CD4-positive, alpha-beta T cell treated with Interleukin-15 for 4 hours (primary cell): ENCODE data around the gene OR1E2.
"Not testable (repeated sequence)": the region's sequence is repeated elsewhere in the genome, so short reads cannot be mapped to it uniquely, and the experiment has no call there.

ENCODE experiments used
- DNase-seq: peaks from one replicate; pipeline ENCODE4 v3.0.0-alpha.2; 2020; ENCODE audit warnings: low spot score

The OR1E2 gene, protein sequence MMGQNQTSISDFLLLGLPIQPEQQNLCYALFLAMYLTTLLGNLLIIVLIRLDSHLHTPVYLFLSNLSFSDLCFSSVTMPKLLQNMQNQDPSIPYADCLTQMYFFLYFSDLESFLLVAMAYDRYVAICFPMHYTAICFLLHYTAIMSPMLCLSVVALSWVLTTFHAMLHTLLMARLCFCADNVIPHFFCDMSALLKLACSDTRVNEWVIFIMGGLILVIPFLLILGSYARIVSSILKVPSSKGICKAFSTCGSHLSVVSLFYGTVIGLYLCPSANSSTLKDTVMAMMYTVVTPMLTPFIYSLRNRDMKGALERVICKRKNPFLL

DNA sequence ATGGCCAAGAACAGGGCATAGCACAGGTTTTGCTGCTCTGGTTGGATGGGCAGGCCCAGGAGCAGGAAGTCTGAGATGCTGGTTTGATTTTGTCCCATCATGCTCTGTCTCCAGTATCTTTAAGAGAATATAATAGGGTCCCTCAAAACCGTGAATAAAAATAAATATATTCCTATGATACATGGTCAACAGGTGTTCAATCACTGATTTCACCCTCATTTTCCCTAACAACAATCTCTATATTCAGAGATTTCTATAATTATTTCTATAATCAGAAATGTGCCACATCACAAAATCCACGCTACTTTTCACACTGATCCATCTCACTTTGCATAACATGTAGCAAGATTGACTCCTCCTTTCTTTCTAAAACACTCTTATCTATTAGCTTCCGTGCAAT, at the start of gene OR1E2:
OR1E2 (minus strand) TSS at position 101 of the 400 bp plus-strand sequence; CDS start at position 101, 0 bp downstream.
- DNase-seq, result no peak

DNA sequence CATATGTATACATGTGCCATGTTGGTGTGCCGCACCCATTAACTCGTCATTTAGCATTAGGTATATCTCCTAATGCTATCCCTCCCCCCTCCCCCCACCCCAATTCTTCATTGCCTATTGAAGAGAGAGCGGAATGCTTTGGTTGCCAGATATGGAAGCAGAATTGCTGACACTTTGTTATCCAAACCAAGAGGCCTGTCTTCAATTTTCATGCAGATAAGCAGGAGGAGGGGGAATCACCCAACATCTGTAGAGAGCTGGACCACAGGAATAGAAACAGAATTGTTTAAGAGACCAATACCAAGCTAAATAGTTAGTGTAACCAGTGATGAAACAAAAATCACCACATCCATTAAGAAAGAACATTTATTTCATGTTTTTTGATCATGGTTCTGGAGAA, 49.2 kb upstream of the OR1E2 start:
- DNase-seq, result no peak

DNA sequence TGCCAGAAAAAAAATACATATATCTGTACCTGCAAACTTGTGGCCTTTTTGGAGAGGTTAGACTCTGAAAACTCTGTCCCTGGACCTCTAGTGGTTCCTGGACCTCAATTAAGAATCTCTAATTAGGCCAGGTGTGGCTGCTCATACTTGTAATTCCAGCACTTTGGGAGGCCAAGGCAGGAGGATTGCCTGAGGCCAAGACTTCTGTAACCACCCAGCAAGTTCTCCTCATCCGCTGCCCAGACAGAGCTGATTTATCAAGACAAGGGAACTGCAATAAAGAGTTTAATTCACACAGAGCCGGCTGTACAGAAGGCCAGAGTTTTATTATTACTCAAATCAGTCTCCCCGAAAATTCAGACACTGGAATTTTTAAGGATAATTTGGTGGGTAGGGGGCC, 46.3 kb upstream of the OR1E2 start:
- DNase-seq, result no peak

DNA sequence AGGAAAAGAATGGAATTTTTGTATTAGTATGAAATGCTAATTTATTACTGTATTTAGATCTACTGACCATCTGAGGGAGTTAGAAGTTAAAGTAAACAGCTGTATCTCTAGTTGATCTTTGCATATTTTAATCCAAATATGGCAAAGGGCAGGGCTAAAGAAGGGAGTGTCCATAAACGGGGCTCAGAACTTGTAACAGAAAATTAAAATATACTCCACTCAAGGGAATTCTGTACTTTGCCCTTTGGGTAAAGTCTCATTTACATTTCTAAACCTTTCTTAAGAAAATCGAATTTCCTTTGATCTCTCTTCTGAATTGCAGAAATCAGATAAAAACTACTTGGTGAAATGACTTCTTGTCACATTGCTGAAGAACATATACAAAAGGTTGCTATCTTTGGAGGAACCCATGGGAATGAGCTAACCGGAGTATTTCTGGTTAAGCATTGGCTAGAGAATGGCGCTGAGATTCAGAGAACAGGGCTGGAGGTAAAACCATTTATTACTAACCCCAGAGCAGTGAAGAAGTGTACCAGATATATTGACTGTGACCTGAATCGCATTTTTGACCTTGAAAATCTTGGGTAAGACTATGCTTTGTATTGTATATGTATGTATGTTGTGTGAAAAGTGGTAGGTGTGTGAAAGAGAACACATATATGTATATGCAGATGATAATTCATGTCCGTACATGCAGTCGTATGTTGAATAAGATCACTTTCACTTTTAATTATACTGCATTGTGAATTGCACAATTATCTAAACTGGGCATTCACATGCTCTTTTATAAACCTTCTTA, 42.4 kb upstream of the OR1E2 start, which contains the start of gene ASPA:
ASPA (plus strand) TSS at position 186 of the 799 bp plus-strand sequence; CDS start at position 349, 163 bp downstream.
- DNase-seq, result no peak

DNA sequence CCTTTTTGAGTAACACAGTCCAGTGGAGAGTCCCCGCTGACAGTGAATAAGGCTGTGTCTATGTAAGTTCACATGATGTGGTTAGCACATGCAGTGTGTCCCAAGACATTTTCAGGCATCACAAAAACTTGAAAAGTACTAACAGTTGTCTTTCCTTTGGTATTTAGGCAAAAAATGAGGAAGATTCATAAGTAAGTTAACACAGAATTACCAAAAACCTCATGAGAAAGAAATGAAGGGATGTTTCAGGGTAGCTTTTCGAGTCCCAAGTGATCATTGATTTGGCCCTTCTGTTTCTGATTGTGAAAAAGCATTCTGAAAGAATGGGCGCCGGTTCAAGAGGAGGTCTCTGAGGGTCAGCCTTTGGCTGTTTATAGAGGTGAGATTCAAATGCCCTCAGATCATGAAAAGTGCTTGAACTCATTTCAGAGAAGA, 41.6 kb upstream of the OR1E2 start:
- no peak for DNase-seq

DNA sequence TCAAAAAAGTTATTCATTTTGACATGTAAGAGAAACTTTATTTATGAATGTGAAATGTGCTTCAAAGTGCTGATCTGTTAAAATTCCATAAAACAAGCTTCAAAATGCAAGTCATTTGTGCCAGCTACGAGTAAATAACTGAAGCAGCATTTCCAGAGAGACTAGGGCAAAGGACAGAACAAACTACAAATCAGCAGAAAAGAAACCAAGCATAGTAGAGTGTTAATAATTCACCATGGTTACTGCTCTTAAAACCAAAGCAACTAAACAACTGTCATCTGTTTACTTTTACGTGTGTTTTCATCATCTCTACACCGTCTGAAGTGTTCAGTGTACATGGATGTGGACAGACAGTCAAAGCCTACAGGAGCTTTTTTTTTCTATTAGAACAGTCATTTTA, 40.6 kb upstream of the OR1E2 start:
- no peak for DNase-seq

DNA sequence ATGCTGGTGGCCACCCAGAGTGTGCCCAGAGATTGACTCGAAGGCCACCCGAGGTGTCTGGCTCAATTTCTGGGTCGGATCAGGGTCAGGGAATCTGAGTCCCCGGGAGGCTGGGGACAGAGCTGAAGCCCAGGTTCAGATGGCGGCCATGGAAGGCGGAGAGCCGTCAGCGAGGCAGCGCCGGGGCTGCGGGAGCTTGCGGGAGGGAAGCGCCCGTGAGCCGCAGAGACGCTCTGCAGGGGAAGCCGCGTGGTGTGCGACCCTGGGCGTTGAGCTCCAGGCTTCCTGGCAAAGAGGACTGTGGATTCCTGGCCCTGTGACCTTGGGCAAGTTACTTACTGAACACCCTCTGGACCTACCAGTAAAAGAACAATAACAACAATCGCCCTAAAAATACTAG, 38.5 kb upstream of the OR1E2 start:
- no peak for DNase-seq

DNA sequence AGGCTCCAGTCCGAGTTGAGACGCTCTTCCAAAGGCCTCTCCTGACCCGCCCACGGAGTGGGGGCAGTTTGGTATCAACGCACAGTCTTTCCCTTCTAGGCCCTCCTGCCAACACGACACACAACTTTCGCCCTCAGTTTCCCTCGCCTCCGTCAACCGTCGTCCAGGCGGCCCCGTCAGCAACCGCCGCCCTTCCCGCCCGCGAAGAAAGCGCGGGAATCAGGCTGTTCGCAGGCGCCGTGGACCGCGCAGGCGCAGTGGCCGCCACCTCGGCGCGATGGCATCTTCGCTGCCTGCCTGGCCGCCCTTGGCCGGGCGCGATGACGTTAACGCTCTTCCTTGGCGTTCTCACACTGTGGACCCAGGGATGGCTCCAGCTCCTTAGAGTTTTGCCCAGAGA, 38.0 kb upstream of the OR1E2 start, which contains the start of gene SPATA22:
SPATA22 (minus strand) TSS at position 221 of the 400 bp plus-strand sequence. CDS start 2,494 bp downstream, outside the sequence.
- no peak for DNase-seq

DNA sequence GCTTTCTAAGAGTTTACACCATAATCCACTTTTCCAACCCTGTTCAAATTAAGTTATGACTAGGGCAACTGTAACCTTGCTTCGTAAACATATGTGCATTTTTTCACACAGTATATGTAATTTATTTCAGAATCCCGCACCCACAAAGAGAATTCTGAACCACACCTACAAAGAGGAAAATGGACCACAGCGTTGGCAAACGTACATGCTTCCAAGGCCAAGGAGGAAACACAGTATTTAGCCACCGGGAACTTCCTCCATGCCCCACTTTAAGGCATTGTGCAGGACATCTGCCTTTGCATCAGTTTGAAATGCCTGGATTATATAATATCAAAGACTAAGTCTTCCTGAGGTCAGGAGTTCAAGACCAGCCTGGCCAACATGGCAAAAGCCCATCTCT, 35.9 kb upstream of the OR1E2 start:
- no peak for DNase-seq

DNA sequence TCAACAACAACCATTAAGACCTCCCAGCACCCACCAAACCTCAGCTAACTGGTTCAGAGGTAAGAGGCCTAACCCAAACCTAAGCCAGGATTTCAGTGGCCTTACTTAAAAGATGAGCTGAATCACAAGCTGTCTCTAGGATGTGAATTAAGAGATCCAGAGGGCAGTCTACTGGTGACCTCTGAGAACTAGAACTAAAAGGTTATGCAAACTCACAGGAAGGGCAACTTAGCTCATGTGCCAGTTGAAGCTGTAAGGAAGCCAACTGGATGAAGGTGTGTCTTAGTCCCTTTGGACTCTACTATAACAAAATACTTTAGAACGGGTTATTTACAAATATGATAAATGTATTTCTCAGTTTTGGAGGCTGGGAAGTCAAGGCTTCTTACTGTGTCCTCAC, 32.7 kb upstream of the OR1E2 start:
- DNase-seq, result not testable (repeated sequence)

DNA sequence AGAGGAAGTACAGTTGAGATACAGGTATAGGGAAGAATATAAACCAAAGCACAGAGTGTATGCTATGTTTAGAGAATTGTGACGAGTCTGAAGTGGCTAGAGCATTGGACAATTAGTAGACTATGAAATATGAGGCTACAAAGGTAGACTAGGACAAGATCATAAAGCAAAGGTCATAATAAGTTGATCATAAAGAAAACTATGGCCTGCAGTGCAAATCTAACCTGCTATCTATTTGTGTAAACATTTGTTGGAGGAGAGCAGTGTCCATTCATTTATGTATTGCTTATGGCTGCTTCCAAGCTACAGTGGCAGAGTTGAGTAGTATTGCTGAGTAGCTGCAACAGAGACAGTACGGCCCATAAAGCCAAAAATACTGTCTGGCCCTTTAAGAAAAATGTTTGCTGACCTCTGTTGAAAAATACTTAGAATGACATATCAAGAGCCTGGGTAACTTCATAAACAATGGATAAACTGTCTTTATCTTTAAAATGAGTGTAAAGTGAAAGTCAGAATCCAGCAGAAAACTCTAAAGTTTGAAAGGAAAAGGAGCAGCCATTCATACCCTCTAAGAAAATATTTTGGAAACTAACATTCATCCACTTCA, 14.5 kb upstream of the OR1E2 start:
- no peak for DNase-seq

DNA sequence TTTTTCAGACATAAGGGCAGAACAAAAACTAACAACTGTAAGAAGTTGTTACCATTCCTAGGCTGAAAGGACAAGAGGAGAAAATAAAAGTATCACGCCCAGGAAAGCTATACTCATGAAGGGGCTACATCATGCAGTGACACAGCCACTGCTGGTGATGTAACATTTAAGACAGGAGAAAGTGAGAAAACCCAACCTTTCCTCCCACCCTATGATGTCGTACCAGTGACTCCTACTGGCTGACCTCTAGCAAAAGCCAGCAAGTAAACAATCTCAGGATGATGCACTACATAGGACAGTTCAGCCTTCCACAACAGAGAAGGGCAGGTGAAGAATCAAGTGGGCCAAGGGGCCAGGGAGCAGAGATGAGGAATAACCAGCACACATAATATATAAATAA, 14.0 kb upstream of the OR1E2 start:
- DNase-seq, result no peak

DNA sequence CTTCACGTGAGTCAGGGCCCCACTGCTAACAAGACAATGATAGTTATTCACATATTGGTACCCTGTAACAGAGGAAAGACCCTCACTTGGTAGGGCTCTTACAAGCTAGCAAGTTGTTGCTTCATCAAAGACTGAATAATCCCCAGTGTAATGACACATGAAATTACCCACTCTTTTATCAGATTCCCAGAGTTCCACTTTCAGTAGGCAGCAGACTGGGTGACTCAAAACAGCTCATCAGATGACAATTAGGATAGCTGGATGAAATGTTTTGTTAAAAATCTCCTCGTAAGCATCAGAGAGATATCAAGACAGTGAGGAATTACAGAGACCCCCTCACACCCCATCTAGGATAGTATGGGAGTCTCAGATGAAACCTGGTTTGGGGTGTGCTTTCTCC, 6.8 kb upstream of the OR1E2 start:
- DNase-seq, result no peak

DNA sequence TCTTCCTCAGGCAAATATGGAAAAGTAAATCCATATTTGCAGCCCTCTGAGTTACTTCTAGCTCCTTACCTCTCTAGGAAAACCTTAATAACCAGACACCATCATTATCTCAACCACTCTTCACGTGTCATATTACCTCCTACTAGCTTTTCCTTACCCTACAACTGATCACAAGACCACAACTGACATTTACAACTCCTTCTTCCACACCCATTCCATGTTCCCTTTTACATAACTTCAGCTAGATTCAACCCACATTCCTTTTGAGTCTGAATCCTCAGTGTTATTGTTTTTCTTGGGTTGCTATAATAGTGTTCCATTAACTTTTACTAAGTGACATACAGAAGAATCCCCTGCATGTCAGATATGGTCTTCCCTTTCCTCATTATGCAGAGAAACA, 4.7 kb upstream of the OR1E2 start:
- no peak for DNase-seq

DNA sequence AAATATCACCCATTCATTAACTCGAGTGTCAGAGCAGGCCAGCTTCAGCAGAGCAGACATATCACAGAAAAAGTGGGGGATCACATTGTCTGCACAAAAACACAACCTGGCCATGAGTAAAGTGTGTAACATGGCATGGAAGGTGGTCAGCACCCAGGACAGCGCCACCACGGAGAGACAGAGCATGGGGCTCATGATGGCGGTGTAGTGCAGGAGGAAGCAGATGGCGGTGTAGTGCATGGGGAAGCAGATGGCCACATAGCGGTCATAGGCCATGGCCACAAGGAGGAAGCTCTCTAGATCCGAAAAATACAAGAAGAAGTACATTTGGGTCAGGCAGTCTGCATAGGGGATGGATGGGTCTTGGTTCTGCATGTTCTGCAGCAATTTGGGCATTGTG, 426 bp downstream of the OR1E2 start:
- not testable (repeated sequence) for DNase-seq

DNA sequence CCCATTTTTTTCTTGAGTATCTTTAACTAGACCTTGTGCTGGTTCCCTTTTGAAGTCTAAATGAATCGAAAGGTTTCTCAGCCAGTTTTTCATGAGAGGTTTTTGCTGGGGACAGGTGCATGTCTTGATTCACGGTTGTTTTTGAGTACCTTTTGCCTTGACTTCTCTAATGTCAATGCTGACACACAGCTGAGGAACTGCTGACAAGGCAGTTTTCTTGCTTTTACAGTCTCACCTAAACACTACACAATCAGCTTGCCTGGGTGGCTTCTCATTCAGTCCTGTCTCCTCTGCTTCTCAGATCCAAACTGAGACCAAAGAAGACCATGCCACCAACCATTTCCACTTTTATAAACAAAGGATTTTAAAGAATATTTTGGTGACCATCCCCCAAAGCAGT, 15.4 kb downstream of the OR1E2 start:
- no peak for DNase-seq

DNA sequence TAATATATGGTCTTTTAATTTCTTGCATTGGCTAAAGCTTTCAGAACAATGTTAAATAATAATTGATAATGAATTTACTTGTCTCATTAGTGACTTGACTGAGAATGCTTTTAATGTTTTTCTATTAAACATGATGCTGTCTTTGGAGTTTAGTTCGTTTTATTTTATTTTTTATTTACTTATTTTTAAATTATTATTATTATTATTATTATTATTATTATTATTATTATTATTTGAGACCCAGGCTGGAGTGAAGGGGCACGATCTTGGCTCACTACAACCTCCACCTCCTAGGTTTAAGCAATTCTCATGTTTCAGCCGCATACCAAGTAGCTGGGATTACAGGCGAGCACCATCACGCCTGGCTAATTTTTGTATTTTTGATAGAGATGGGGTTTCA, 18.0 kb downstream of the OR1E2 start:
- DNase-seq, result no peak

DNA sequence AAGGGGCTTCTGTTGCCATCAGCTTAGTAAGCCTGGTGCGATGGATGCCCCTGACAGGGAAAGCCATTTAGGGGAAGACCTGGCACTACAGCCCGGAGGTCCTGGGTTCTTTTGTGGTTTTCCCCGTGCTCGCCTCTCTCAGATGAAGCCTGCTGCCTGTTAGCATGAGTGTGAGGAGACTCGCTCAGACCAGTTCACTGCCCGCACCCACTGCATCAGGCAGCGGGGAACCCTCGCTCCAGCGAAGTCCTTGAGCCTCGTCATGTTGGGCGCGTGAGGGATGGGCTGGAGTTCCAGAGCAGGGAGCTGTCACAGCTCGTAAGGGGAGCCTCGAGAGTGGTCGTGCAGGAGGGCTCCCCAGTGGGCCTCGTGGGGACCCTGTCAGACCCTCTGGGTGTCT, 21.4 kb downstream of the OR1E2 start:
- not testable (repeated sequence) for DNase-seq

DNA sequence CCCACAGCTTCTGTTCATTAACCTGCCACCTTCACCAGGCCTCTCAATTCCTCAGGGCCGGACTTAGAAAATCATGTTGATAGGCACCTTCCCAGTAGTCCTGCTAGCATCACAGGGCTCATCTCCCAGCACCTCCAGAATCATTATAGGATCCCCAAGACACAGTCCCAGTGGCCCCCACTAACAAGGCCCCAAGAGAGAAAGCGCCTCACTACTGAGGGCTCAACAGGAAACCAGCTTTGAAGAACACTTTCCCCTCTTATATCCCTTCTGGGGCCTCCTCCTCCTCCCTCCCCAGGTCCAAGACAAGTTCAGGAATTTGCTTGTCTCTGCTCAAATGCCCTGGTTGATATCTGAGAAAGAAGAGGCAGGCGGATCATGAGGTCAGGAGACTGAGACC, 22.6 kb downstream of the OR1E2 start, which contains the start of gene OR3A3:
OR3A3 (plus strand) TSS at position 301 of the 400 bp plus-strand sequence.
- no peak for DNase-seq

DNA sequence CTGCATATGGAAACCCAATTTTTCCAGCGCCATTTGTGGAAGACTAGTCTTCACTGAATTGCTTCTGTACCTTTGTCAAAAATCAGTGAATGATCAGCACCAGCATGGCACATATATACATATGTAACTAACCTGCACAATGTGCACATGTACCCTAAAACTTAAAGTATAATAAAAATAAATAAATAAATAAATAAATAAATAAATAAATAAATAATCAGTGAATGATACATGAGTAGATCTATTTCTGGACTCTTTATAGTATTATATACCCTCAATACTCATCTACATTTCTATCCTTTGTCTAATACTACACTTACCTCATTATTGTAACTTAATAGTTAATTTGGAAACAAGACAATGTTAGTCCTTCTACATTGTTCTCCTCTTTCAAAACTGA, 29.8 kb downstream of the OR1E2 start:
- DNase-seq, result not testable (repeated sequence)

DNA sequence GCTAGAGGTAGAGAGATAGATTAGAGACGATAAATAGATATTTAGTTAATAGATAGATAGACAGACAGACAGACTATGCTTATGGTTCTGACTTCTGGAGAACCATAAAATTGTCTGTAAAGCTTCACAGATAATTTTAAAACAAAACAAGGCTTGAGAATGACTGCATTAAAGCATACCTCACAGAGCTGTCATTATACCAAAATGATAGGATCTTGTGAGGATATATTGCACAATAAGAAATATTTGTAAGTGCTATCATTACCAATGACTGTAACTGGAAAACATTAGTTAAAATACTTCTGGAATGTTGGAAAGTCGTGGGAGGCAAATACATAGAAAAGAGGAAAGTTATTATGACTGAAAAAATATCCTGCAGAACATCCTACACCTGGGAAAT, 31.9 kb downstream of the OR1E2 start:
- DNase-seq, result no peak

DNA sequence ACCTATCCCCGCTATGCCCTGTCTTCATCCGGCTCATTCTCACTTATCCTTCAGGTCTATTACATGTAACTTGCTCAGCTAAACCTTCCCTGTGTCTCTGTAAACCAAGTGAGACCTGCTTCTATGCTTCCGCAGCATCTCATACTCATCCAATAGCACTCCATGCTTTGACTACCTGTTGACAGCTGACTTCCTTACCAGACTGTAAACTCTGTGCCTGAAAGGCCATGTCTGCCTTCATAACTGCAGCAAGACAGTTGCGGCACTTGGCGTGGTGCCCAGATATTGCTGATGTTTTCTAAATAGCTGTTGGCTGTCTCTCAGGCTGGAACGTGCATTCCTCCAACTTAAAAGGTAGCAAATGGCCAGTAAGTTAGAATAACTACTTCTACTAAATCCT, 33.6 kb downstream of the OR1E2 start:
- DNase-seq, result no peak

DNA sequence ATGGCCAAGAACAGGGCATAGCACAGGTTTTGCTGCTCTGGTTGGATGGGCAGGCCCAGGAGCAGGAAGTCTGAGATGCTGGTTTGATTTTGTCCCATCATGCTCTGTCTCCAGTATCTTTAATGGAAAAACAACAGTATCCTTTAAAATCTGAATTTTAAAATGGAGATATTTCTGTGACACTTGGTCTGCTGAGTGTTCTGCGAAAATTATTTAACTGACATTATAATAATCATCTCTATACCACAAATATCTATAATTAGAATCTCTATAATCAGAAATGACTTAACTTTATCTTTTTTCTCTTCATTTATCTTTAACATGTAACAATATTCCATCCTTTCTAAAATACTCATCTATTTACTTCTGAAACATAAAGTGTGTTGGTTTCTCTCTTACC, 35.3 kb downstream of the OR1E2 start, which contains the start of gene OR1E1:
OR1E1 (minus strand) TSS at position 101 of the 400 bp plus-strand sequence; CDS start at position 101, 0 bp downstream.
- no peak for DNase-seq
